ENCODE results near the gene ANKS1B. TPM values are rescaled to one million over a fixed set of nuclear protein-coding genes. Genes with fewer than 3 reads are reported as not detected.

ANKS1B gene
- total RNA-seq, 3 donors from 2014 or later (not counting 1 experiment from before 2014, with no cell fraction given) = not detected

GRCh38 chr12:99205111-99205510 lies 779.6 kb downstream of the ANKS1B start:
- H3K36me3 ChIP-seq (ENCODE audit: control insufficient read depth, insufficient read depth, low read length) = no peaks in the 10 kb centered on the region
- WGBS (ENCODE audit: insufficient coverage) = 86% methylated on average over 1 of the region's 1 CpG
- no peak for ATAC-seq
- no peak overlapping the region for H3K4me3 Mint-ChIP-seq
- H3K27ac Mint-ChIP-seq = no peak overlapping the region
- H3K4me3 ChIP-seq (ENCODE audit: low read length) = no peak overlapping the region
- H3K9me3 Mint-ChIP-seq = peaks cover 7 to 9% of the 10 kb centered on the region in 2 donors
- H3K4me1 Mint-ChIP-seq = no peaks in the 10 kb centered on the region
- TF ChIP-seq CTCF (IDR thresholded peaks at IDR 0.05) = no peak
- H3K9me3 ChIP-seq (ENCODE audit: control insufficient read depth, insufficient read depth, low read length) = no peaks in the 10 kb centered on the region
- no peaks in the 10 kb centered on the region for H3K27me3 Mint-ChIP-seq (ENCODE audit: low read depth in 2 of 2)
- H3K4me1 ChIP-seq (ENCODE audit: control insufficient read depth, insufficient read depth, low read length) = no peaks in the 10 kb centered on the region
- no peak overlapping the region for H3K27ac ChIP-seq (ENCODE audit: low read length)
- DNase-seq = no peak
- intact Hi-C loops (cut with micrococcal nuclease) = no loop called here
- peaks cover 4% of the 10 kb centered on the region for H3K36me3 Mint-ChIP-seq
- no peaks in the 10 kb centered on the region for H3K27me3 ChIP-seq (ENCODE audit: control insufficient read depth, insufficient read depth, low read length)

GRCh38 chr12:99201906-99202645 lies 782.7 kb downstream of the ANKS1B start:
- 89% methylated on average over 2 of the region's 3 CpGs for WGBS (ENCODE audit: insufficient coverage)
- H3K4me1 Mint-ChIP-seq = no peaks in the 10 kb centered on the region

GRCh38 chr12:99200711-99201384 lies 783.9 kb downstream of the ANKS1B start:
- ATAC-seq (no peak), DNase-seq (no peak)
- Mint-ChIP-seq H3K27ac (no peak overlapping the region), H3K27me3 (ENCODE audit: low read depth in 2 of 2) (no peaks in the 10 kb centered on the region), H3K4me3 (no peak overlapping the region), H3K36me3 (no peaks in the 10 kb centered on the region), H3K4me1 (no peaks in the 10 kb centered on the region), H3K9me3 (peaks cover 8 to 11% of the 10 kb centered on the region in 2 donors)
- WGBS (ENCODE audit: insufficient coverage) = 0% methylated on average over 1 of the region's 1 CpG
- Histone ChIP-seq H3K9me3 (ENCODE audit: control insufficient read depth, insufficient read depth, low read length) (no peaks in the 10 kb centered on the region), H3K27ac (ENCODE audit: low read length) (no peak overlapping the region), H3K4me3 (ENCODE audit: low read length) (no peak overlapping the region), H3K4me1 (ENCODE audit: control insufficient read depth, insufficient read depth, low read length) (no peaks in the 10 kb centered on the region), H3K27me3 (ENCODE audit: control insufficient read depth, insufficient read depth, low read length) (no peaks in the 10 kb centered on the region), H3K36me3 (ENCODE audit: control insufficient read depth, insufficient read depth, low read length) (no peaks in the 10 kb centered on the region)
- no peak for TF ChIP-seq CTCF (IDR thresholded peaks at IDR 0.05)
- intact Hi-C loops (cut with micrococcal nuclease) = no loop called here

More at GRCh38 chr12:99201906-99202645, 782.7 kb downstream of the ANKS1B start:
- Histone ChIP-seq H3K4me1 (ENCODE audit: control insufficient read depth, insufficient read depth, low read length) (no peaks in the 10 kb centered on the region), H3K36me3 (ENCODE audit: control insufficient read depth, insufficient read depth, low read length) (no peaks in the 10 kb centered on the region), H3K4me3 (ENCODE audit: low read length) (no peak overlapping the region), H3K9me3 (ENCODE audit: control insufficient read depth, insufficient read depth, low read length) (no peaks in the 10 kb centered on the region), H3K27ac (ENCODE audit: low read length) (no peak overlapping the region), H3K27me3 (ENCODE audit: control insufficient read depth, insufficient read depth, low read length) (no peaks in the 10 kb centered on the region)
- no peaks in the 10 kb centered on the region for H3K27me3 Mint-ChIP-seq (ENCODE audit: low read depth in 2 of 2)
- intact Hi-C loops (cut with micrococcal nuclease) = no loop called here
- TF ChIP-seq CTCF (IDR thresholded peaks at IDR 0.05) = no peak
- DNase-seq (no peak), ATAC-seq (no peak)
- H3K36me3 Mint-ChIP-seq = no peaks in the 10 kb centered on the region
- H3K9me3 Mint-ChIP-seq = peaks cover 6 to 12% of the 10 kb centered on the region in 2 donors
- H3K4me3 Mint-ChIP-seq = no peak overlapping the region
- H3K27ac Mint-ChIP-seq = no peak overlapping the region

All from natural killer cell (primary cell).